K562 (cell line): ENCODE data around the gene NFAM1. TPM values are rescaled to one million over a fixed set of nuclear protein-coding genes. Genes with fewer than 3 reads are reported as not detected.

Experiments used
- CREM ChIP-seq: IDR thresholded peaks from 2 replicates; pipeline ENCODE4 v1.6.1; 2014; ENCODE audit warnings: antibody characterized with exemption, low read depth
- EP400 ChIP-seq: fragments of 450-650 bp; IDR thresholded peaks from 2 replicates; pipeline ENCODE4 v1.6.1; 2017; ENCODE audit warnings: antibody characterized with exemption, mild to moderate bottlenecking, moderate library complexity
- HMGN3 ChIP-seq: IDR thresholded peaks from 2 replicates; pipeline ENCODE4 v1.6.1; 2011; ENCODE audit warnings: borderline replicate concordance, low read depth, mild to moderate bottlenecking, mixed read lengths, low read length; ENCODE audit not compliant: insufficient read length; ENCODE audit errors: extremely low read depth
- HOXB6 ChIP-seq: fragments of 250-450 bp; sonication (Bioruptor Pico); IDR thresholded peaks from 2 replicates; pipeline ENCODE4 v1.5.1; 2022; ENCODE audit warnings: mild to moderate bottlenecking, borderline replicate concordance
- KLF16 ChIP-seq: IDR thresholded peaks from 2 replicates; pipeline ENCODE4 v1.6.1; 2016; ENCODE audit warnings: antibody characterized with exemption
- NCOA6 ChIP-seq: fragments of 450-650 bp; IDR thresholded peaks from 2 replicates; pipeline ENCODE4 v1.6.1; 2017; ENCODE audit warnings: mild to moderate bottlenecking
- NEUROD1 ChIP-seq: fragments of 150-350 bp; IDR thresholded peaks from 2 replicates; pipeline ENCODE4 v1.6.1; 2014; ENCODE audit warnings: borderline replicate concordance, low read length, low read depth; ENCODE audit not compliant: partially characterized antibody
- SMARCB1 ChIP-seq: IDR thresholded peaks from 2 replicates; pipeline ENCODE4 v1.6.1; 2011; ENCODE audit warnings: improper control_type of control experiment, low read depth; ENCODE audit not compliant: insufficient read length
- SNIP1 ChIP-seq: fragments of 450-650 bp; IDR thresholded peaks from 2 replicates; pipeline ENCODE4 v1.7.1; 2017; ENCODE audit warnings: low read depth, mild to moderate bottlenecking
- TAL1 ChIP-seq: fragments of 450-650 bp; IDR thresholded peaks from 2 replicates; pipeline ENCODE4 v1.6.1; 2016; ENCODE audit warnings: mild to moderate bottlenecking
- TEAD1 ChIP-seq, 2 experiments: fragments of 450-650 bp in 1 of 2; sonication (generic) in 1 of 2; formaldehyde crosslinking; IDR thresholded peaks; 2 replicates each; pipeline versions ENCODE4 v1.4.0 to v1.8.0; 2020 to 2022; ENCODE audit warnings: mild to moderate bottlenecking in 2 of 2, missing genetic modification reagents in 1 of 2
- TEAD4 ChIP-seq, 2 experiments: sonication (generic) in 1 of 2; formaldehyde crosslinking in 1 of 2; IDR thresholded peaks; 2 replicates each; pipeline versions ENCODE4 v1.6.1 to v1.8.0; 2012 to 2022; ENCODE audit warnings: borderline replicate concordance in 1 of 2, inconsistent platforms in 1 of 2, low read length in 1 of 2, mild to moderate bottlenecking in 1 of 2, missing genetic modification reagents in 1 of 2
- TOE1 ChIP-seq, 2 experiments: fragments of 450-650 bp in 1 of 2; sonication (generic) in 1 of 2; formaldehyde crosslinking in 1 of 2; IDR thresholded peaks; 2 replicates each; pipeline versions ENCODE4 v1.7.1 to v1.8.0; 2016 to 2022; ENCODE audit warnings: borderline replicate concordance in 2 of 2, mild to moderate bottlenecking in 2 of 2, antibody characterized with exemption in 1 of 2, inconsistent platforms in 1 of 2, low read depth in 1 of 2, missing genetic modification reagents in 1 of 2, moderate library complexity in 1 of 2
- XRCC5 ChIP-seq: fragments of 200-400 bp; formaldehyde crosslinking; IDR thresholded peaks from 2 replicates; pipeline ENCODE4 v1.6.1; 2017; ENCODE audit warnings: low read depth, mild to moderate bottlenecking, low read length
- ZNF224 ChIP-seq: sonication (generic); formaldehyde crosslinking; IDR thresholded peaks from 2 replicates; pipeline ENCODE4 v1.8.0; 2022; ENCODE audit warnings: mild to moderate bottlenecking, missing genetic modification reagents
- ZNF239 ChIP-seq: fragments of 250-450 bp; sonication (Bioruptor Pico); IDR thresholded peaks from 2 replicates; pipeline ENCODE4 v1.4.0; 2020; ENCODE audit warnings: mild to moderate bottlenecking
- ZNF3 ChIP-seq: fragments of 250-450 bp; sonication (Bioruptor Pico); IDR thresholded peaks from 2 replicates; pipeline ENCODE4 v1.5.0; 2021; ENCODE audit warnings: mild to moderate bottlenecking, moderate library complexity
- ZNF764 ChIP-seq: fragments of 250-450 bp; sonication (Bioruptor Pico); IDR thresholded peaks from 2 replicates; pipeline ENCODE4 v1.4.0; 2020; ENCODE audit warnings: low read depth, mild to moderate bottlenecking, moderate library complexity
- polyA plus RNA-seq, 8 experiments: library from polyadenylated mRNA; depleted of rRNA in 4 of 8; stranded (reverse) in 5 of 8; unstranded in 3 of 8; fragments of >200 nt; fragmentation: Nextera tagmentation in 2 of 8; fragmentation: Illumina TruSeq in 1 of 8; extraction: Ambion mirVana in 2 of 8; extraction: Trizol in 1 of 8; gene quantifications; 2 replicates each; pipeline versions ENCODE4 v1.2.1 to v1.2.3, GENCODE V29; 2011 to 2014; ENCODE audit warnings: inconsistent platforms in 1 of 8, missing spikeins in 1 of 8
- total RNA-seq, 7 experiments: library from RNA; depleted of rRNA in 6 of 7; stranded (reverse); fragments of >200 nt in 6 of 7; fragmentation: Illumina TruSeq in 2 of 7; extraction: Trizol in 2 of 7; gene quantifications; 2 replicates each; pipeline versions ENCODE4 v1.2.1 to v1.2.3, GENCODE V29; 2011 to 2021; ENCODE audit warnings: low replicate concordance in 1 of 7
- TF ChIP-seq, protein P1 (sequence below): fragments of 250-450 bp; sonication (Bioruptor Pico); IDR thresholded peaks from 2 replicates; pipeline ENCODE4 v1.8.0; 2022; ENCODE audit warnings: moderate library complexity, mild to moderate bottlenecking, inconsistent platforms
- TF ChIP-seq, protein P2 (sequence below): fragments of 450-650 bp; IDR thresholded peaks from 2 replicates; pipeline ENCODE4 v1.6.1; 2016; ENCODE audit warnings: mild to moderate bottlenecking
- TF ChIP-seq, protein P3 (sequence below): fragments of 450-650 bp; IDR thresholded peaks from 2 replicates; pipeline ENCODE4 v1.6.1; 2018; ENCODE audit warnings: mild to moderate bottlenecking, low read depth; ENCODE audit not compliant: partially characterized antibody
- TF ChIP-seq, protein P4 (sequence below), 2 experiments: IDR thresholded peaks; 2 replicates each; pipeline ENCODE4 v1.6.1; 2012; ENCODE audit warnings: improper control_type of control experiment in 2 of 2, low read depth in 2 of 2, low read length in 2 of 2, borderline replicate concordance in 1 of 2

The NFAM1 gene
- total and polyA plus RNA-seq, 9 of the 15 experiments (the other 6 are each of a cell fraction or from before 2014, with no cell fraction given) = 0.01 to 0.18 (median 0.03) TPM; not detected in 5

DNA sequence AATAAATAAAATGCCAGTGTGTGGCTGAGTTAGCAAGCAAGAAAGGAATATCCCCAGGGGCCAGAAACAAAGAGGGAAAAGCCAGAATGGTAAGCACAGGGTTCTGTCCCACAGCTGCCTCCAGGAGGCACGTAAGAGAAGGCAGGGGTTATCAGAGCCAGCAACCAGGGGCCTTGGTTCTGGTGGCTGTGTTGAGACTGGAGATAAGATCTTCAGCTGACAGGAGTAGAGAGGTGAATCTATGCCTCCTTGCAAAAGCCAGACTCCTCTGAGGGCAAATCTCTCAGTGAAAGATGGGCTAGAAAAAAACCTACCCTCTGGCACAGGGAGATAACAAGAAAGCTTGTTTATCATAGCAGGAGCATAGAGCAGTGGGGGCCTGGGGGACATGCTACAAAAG lies 29.8 kb upstream of the NFAM1 start (continued):
- TF ChIP-seq KLF16 = peak; percentile 92
- TF ChIP-seq TEAD4 (IDR thresholded peaks at IDR 0.05; ENCODE audit: low read length) = peak; percentile 94
- TF ChIP-seq TEAD4 (CRISPR knock-in tag; IDR thresholded peaks at IDR 0.05; ENCODE audit: borderline replicate concordance) = no peak
- no peak for TF ChIP-seq XRCC5
- TF ChIP-seq TEAD1 (CRISPR knock-in tag; IDR thresholded peaks at IDR 0.05) = 0 out of 4 replicates have a peak, but pooled peaks of 1 of the 2 experiments have one; percentile 35
- no peak for TF ChIP-seq SNIP1
- peak; percentile 96 for TF ChIP-seq TAL1
- no peak for TF ChIP-seq NEUROD1
- no peak for TF ChIP-seq HOXB6
- no peak for TF ChIP-seq ZNF764 (CRISPR knock-in tag)
- no peak for TF ChIP-seq SMARCB1
- no peak for TF ChIP-seq EP400
- TF ChIP-seq CREM = peak; percentile 35; the same call in 1 of the 2 replicates
- TF ChIP-seq, protein P1, sequence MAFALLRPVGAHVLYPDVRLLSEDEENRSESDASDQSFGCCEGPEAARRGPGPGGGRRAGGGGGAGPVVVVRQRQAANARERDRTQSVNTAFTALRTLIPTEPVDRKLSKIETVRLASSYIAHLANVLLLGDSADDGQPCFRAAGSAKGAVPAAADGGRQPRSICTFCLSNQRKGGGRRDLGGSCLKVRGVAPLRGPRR = no peak
- TF ChIP-seq ZNF3 (CRISPR knock-in tag) = no peak
- TF ChIP-seq NCOA6 = no peak
- no peak for TF ChIP-seq ZNF239 (CRISPR knock-in tag)
- TF ChIP-seq, protein P2, sequence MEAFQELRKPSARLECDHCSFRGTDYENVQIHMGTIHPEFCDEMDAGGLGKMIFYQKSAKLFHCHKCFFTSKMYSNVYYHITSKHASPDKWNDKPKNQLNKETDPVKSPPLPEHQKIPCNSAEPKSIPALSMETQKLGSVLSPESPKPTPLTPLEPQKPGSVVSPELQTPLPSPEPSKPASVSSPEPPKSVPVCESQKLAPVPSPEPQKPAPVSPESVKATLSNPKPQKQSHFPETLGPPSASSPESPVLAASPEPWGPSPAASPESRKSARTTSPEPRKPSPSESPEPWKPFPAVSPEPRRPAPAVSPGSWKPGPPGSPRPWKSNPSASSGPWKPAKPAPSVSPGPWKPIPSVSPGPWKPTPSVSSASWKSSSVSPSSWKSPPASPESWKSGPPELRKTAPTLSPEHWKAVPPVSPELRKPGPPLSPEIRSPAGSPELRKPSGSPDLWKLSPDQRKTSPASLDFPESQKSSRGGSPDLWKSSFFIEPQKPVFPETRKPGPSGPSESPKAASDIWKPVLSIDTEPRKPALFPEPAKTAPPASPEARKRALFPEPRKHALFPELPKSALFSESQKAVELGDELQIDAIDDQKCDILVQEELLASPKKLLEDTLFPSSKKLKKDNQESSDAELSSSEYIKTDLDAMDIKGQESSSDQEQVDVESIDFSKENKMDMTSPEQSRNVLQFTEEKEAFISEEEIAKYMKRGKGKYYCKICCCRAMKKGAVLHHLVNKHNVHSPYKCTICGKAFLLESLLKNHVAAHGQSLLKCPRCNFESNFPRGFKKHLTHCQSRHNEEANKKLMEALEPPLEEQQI = peak; percentile 37; the same call in 1 of the 2 replicates
- TF ChIP-seq ZNF224 = no peak
- TF ChIP-seq TOE1 (IDR thresholded peaks at IDR 0.05; ENCODE audit: borderline replicate concordance) = no peak
- no peak for TF ChIP-seq TOE1 (CRISPR knock-in tag; IDR thresholded peaks at IDR 0.05; ENCODE audit: borderline replicate concordance, low read depth)
- TF ChIP-seq, protein P3, sequence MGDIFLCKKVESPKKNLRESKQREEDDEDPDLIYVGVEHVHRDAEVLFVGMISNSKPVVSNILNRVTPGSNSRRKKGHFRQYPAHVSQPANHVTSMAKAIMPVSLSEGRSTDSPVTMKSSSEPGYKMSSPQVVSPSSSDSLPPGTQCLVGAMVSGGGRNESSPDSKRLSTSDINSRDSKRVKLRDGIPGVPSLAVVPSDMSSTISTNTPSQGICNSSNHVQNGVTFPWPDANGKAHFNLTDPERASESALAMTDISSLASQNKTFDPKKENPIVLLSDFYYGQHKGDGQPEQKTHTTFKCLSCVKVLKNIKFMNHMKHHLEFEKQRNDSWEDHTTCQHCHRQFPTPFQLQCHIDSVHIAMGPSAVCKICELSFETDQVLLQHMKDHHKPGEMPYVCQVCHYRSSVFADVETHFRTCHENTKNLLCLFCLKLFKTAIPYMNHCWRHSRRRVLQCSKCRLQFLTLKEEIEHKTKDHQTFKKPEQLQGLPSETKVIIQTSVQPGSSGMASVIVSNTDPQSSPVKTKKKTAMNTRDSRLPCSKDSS = no peak
- TF ChIP-seq, protein P4, sequence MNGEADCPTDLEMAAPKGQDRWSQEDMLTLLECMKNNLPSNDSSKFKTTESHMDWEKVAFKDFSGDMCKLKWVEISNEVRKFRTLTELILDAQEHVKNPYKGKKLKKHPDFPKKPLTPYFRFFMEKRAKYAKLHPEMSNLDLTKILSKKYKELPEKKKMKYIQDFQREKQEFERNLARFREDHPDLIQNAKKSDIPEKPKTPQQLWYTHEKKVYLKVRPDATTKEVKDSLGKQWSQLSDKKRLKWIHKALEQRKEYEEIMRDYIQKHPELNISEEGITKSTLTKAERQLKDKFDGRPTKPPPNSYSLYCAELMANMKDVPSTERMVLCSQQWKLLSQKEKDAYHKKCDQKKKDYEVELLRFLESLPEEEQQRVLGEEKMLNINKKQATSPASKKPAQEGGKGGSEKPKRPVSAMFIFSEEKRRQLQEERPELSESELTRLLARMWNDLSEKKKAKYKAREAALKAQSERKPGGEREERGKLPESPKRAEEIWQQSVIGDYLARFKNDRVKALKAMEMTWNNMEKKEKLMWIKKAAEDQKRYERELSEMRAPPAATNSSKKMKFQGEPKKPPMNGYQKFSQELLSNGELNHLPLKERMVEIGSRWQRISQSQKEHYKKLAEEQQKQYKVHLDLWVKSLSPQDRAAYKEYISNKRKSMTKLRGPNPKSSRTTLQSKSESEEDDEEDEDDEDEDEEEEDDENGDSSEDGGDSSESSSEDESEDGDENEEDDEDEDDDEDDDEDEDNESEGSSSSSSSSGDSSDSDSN (IDR thresholded peaks at IDR 0.05; ENCODE audit: borderline replicate concordance in 1 of 2, low read depth in 2 of 2, low read length in 2 of 2) = no peak
- TF ChIP-seq HMGN3 = no peak
